GM12878 (cell line): ENCODE results near the gene AWAT1.

Experiments
- CBX5 ChIP-seq: sonication (generic); IDR thresholded peaks from 2 replicates; pipeline ENCODE4 v1.6.1; 2016; ENCODE audit warnings: low read depth, moderate library complexity, mild to moderate bottlenecking, inconsistent platforms
- CHD2 ChIP-seq: IDR thresholded peaks from 2 replicates; pipeline ENCODE4 v1.6.1; 2011; ENCODE audit warnings: low read depth, low read length, improper control_type of control experiment, borderline replicate concordance
- CHD4 ChIP-seq: fragments of 200-600 bp; sonication (generic); IDR thresholded peaks from 2 replicates; pipeline ENCODE4 v1.6.1; 2016; ENCODE audit warnings: mild to moderate bottlenecking
- CTCF ChIP-seq, 3 experiments: IDR thresholded peaks in 2 of 3; conservative IDR thresholded peaks in 1 of 3; 2 replicates each; pipeline ENCODE4 v1.5.1; 2011; ENCODE audit warnings: low read depth in 3 of 3, low read length in 3 of 3, mild to moderate bottlenecking in 3 of 3, control low read depth in 2 of 3, moderate library complexity in 2 of 3, inconsistent platforms in 1 of 3, mixed read lengths in 1 of 3; ENCODE audit not compliant: control insufficient read depth in 2 of 3, insufficient read depth in 1 of 3; ENCODE audit errors: extremely low read depth in 1 of 3
- EZH2 ChIP-seq: IDR thresholded peaks from 2 replicates; pipeline ENCODE4 v1.6.1; 2012; ENCODE audit warnings: low read depth, mild to moderate bottlenecking, control low read depth, inconsistent platforms, low read length, borderline replicate concordance; ENCODE audit not compliant: control insufficient read depth
- MXI1 ChIP-seq: fragments of 150-350 bp; IDR thresholded peaks from 2 replicates; pipeline ENCODE4 v1.6.1; 2011; ENCODE audit warnings: low read depth, mild to moderate bottlenecking, inconsistent platforms, low read length, improper control_type of control experiment
- POLR2A ChIP-seq: IDR thresholded peaks from 2 replicates; pipeline ENCODE4 v1.6.1; 2011; ENCODE audit warnings: low read depth, mild to moderate bottlenecking, low read length
- SREBF1 ChIP-seq: IDR thresholded peaks from 2 replicates; pipeline ENCODE4 v1.6.1; 2012; ENCODE audit warnings: mild to moderate bottlenecking, low read length
- TAF1 ChIP-seq: IDR thresholded peaks from 2 replicates; pipeline ENCODE4 v1.6.1; 2011; ENCODE audit warnings: mild to moderate bottlenecking, low read depth, low read length, borderline replicate concordance
- ZNF687 ChIP-seq: fragments of 450-650 bp; IDR thresholded peaks from 2 replicates; pipeline ENCODE4 v1.6.1; 2017; ENCODE audit warnings: mild to moderate bottlenecking, moderate library complexity
- TF ChIP-seq, protein P1 (sequence below): fragments of 150-350 bp; IDR thresholded peaks from 2 replicates; pipeline ENCODE4 v1.6.1; 2016; ENCODE audit warnings: low read depth, low read length
- TF ChIP-seq, protein P2 (sequence below): IDR thresholded peaks from 2 replicates; pipeline ENCODE4 v1.6.1; 2012; ENCODE audit warnings: low read depth, low read length, improper control_type of control experiment
- TF ChIP-seq, protein P3 (sequence below): fragments of 450-650 bp; IDR thresholded peaks from 2 replicates; pipeline ENCODE4 v1.6.1; 2017; ENCODE audit warnings: mild to moderate bottlenecking

- no peak for TF ChIP-seq POLR2A
- no peak for TF ChIP-seq CTCF (IDR thresholded peaks at IDR 0.05 in 2 of 3, conservative IDR thresholded peaks at IDR 0.05 in 1 of 3; ENCODE audit: control insufficient read depth in 2 of 3, extremely low read depth in 1 of 3, insufficient read depth in 1 of 3, low read depth in 3 of 3, low read length in 3 of 3)
- no peak for TF ChIP-seq CBX5
- no peak for TF ChIP-seq TAF1
- TF ChIP-seq, protein P1, sequence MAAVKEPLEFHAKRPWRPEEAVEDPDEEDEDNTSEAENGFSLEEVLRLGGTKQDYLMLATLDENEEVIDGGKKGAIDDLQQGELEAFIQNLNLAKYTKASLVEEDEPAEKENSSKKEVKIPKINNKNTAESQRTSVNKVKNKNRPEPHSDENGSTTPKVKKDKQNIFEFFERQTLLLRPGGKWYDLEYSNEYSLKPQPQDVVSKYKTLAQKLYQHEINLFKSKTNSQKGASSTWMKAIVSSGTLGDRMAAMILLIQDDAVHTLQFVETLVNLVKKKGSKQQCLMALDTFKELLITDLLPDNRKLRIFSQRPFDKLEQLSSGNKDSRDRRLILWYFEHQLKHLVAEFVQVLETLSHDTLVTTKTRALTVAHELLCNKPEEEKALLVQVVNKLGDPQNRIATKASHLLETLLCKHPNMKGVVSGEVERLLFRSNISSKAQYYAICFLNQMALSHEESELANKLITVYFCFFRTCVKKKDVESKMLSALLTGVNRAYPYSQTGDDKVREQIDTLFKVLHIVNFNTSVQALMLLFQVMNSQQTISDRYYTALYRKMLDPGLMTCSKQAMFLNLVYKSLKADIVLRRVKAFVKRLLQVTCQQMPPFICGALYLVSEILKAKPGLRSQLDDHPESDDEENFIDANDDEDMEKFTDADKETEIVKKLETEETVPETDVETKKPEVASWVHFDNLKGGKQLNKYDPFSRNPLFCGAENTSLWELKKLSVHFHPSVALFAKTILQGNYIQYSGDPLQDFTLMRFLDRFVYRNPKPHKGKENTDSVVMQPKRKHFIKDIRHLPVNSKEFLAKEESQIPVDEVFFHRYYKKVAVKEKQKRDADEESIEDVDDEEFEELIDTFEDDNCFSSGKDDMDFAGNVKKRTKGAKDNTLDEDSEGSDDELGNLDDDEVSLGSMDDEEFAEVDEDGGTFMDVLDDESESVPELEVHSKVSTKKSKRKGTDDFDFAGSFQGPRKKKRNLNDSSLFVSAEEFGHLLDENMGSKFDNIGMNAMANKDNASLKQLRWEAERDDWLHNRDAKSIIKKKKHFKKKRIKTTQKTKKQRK: no peak
- no peak for TF ChIP-seq EZH2
- TF ChIP-seq MXI1: no peak
- no peak for TF ChIP-seq CHD4
- TF ChIP-seq ZNF687: no peak
- TF ChIP-seq, protein P2, sequence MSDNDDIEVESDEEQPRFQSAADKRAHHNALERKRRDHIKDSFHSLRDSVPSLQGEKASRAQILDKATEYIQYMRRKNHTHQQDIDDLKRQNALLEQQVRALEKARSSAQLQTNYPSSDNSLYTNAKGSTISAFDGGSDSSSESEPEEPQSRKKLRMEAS: no peak
- TF ChIP-seq, protein P3, sequence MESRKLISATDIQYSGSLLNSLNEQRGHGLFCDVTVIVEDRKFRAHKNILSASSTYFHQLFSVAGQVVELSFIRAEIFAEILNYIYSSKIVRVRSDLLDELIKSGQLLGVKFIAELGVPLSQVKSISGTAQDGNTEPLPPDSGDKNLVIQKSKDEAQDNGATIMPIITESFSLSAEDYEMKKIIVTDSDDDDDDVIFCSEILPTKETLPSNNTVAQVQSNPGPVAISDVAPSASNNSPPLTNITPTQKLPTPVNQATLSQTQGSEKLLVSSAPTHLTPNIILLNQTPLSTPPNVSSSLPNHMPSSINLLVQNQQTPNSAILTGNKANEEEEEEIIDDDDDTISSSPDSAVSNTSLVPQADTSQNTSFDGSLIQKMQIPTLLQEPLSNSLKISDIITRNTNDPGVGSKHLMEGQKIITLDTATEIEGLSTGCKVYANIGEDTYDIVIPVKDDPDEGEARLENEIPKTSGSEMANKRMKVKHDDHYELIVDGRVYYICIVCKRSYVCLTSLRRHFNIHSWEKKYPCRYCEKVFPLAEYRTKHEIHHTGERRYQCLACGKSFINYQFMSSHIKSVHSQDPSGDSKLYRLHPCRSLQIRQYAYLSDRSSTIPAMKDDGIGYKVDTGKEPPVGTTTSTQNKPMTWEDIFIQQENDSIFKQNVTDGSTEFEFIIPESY: no peak
- no peak for TF ChIP-seq CHD2
- TF ChIP-seq SREBF1: no peak
Observed at GRCh38 chrX:70240751-70241150, 6.3 kb downstream of the AWAT1 start.
